Effector CD8-positive, alpha-beta T cell (primary cell): Measurements from ENCODE around the gene AP5B1.

Experiments used
- DNase-seq: peaks from one replicate; lab custom pipeline; 2025; lab: John Stamatoyannopoulos, UW

Gene AP5B1

GRCh38 chr11:65801153-65801987 lies 20.6 kb upstream of the AP5B1 start:
- no peak for DNase-seq

- no peak for DNase-seq
Measured at GRCh38 chr11:65798882-65799281, 18.1 kb upstream of the AP5B1 start.

- no peak for DNase-seq
Measured at GRCh38 chr11:65797711-65798110, 16.9 kb upstream of the AP5B1 start.

GRCh38 chr11:65796726-65797601 lies 16.2 kb upstream of the AP5B1 start:
- DNase-seq, result no peak

- DNase-seq, result no peak
Measured at GRCh38 chr11:65794570-65795510, 14.1 kb upstream of the AP5B1 start.

GRCh38 chr11:65793625-65794400 lies 13.0 kb upstream of the AP5B1 start:
- no peak for DNase-seq

- no peak for DNase-seq
Measured at GRCh38 chr11:65793144-65793581, 12.4 kb upstream of the AP5B1 start.

- DNase-seq, result no peak
Measured at GRCh38 chr11:65792456-65792855, 11.7 kb upstream of the AP5B1 start.

- no peak for DNase-seq
Measured at GRCh38 chr11:65791719-65792213, 11.0 kb upstream of the AP5B1 start.

- DNase-seq, result no peak
Measured at GRCh38 chr11:65790902-65791650, 10.3 kb upstream of the AP5B1 start.

- no peak for DNase-seq
Measured at GRCh38 chr11:65790104-65790901, 9.5 kb upstream of the AP5B1 start.

GRCh38 chr11:65789230-65790103 lies 8.7 kb upstream of the AP5B1 start:
- no peak for DNase-seq

- no peak for DNase-seq
Measured at GRCh38 chr11:65788821-65789220, 8.0 kb upstream of the AP5B1 start.

- no peak for DNase-seq
Measured at GRCh38 chr11:65787649-65788622, 7.2 kb upstream of the AP5B1 start.

- no peak for DNase-seq
Measured at GRCh38 chr11:65786786-65787636, 6.2 kb upstream of the AP5B1 start, which contains the start of gene OVOL1. OVOL1 (plus strand) TSS chr11:65787063; CDS start chr11:65787374, 311 bp downstream.
